GM19099 (cell line): ENCODE data around the gene PSMD11.

ENCODE experiments used
- POLR2A ChIP-seq: IDR thresholded peaks from 3 replicates; pipeline ENCODE4 v1.6.1; 2011; ENCODE audit warnings: low read depth; ENCODE audit not compliant: insufficient read length; ENCODE audit errors: extremely low read depth

PSMD11 gene

DNA sequence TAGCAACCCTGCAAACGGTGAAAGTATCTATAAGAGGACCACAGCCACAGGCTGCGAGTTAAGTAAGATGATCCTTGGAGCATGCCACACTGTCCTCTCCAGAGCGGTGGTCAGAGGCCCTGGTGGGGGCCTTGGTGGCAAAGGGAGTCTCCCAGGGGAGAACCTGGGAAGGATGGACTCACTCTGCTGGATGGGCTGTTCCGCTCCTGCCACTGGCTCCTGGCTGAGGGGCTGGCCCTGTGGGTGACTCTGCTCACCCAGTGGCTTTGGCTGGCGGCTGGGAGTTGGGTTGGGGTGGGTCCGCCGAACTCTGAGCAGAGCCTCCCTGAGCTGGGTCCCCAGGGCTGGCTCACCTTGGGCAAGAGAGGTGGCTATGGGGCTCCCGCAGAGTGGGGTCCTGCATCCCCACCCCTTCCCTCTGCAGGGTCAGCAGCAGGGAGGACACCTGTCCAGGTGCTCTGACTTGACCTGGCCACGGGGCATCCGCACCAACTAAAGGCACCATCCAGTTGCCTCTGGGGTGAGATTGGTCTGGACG lies 49.7 kb downstream of the PSMD11 start:
- no peak for TF ChIP-seq POLR2A

DNA sequence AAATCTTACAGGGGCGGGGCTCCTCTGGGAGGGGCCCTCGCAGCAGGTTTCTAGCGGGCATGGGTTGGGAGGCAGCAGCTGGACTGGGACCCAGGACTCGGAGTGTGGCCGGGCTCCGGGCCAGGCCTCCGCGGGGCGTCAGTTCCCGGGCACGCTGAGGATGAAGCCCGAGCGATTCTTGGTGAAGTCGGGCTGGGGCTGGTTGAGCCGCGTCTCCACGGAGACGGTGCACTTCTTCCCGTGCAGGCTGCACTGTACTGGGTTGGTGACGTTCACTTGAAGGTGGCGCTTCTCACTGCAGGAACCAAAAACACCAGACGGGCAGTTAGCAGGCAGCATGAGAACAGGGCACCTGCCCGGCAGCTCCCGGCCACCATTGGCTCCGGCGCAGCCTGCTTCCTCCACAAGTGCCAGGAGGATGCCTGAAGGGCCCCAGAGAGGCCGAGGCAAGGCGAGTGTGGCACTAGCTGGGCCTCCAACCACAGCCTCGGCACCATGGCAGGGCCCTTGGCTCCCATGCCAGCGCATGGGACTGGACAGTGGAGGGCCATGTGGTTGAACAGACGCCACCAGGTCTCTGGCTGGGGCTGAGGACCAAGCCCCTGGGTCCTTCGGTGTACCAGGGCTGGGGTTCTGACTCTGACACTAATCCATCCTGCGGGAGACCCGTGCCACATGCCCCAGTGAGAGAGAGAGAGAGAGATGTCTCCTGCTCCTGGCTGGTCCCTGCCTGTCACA lies 50.5 kb downstream of the PSMD11 start:
- no peak for TF ChIP-seq POLR2A

DNA sequence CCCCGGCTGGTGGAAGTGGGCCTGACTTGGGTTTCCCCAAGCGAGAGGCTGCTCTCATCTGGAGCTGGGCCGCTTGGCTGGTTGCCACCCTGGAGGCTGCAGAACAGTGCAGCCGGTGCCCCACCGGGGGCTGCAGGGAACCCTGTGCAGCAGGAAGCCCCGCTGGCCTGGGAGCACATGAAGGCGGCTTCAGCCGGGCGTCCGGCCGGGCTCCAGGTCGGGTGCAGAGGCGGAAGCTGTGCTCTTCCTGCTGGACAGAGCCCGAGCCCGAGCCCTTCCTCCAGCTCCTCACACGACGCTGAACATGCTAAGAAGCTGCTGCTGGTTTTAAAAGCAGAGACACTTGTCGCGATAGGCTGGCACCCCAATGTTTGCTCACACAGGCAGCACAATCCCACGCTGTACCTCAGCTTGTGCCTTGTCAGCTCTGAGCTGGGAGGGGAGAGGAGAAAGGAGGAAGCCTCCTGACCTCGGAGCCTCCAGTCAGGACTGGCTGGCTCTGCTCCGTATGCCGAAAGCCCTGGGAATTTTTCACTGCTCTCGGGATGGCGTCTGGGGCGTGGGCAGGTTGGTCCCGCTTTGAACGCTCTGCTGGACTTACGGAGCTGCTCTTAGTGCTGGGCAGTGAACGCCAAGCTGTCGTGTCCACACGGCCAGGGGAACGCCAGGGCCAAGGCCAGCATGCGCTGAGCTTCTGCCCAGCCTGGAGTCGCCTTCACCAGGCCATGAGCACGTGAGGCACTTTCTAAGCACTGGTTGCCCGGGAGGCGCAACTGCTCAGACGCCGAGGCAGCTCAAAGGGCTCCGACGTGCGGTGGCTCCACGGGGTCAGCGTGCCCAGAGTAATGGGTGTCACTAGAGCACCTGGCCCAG lies 51.3 kb downstream of the PSMD11 start:
- no peak for TF ChIP-seq POLR2A

DNA sequence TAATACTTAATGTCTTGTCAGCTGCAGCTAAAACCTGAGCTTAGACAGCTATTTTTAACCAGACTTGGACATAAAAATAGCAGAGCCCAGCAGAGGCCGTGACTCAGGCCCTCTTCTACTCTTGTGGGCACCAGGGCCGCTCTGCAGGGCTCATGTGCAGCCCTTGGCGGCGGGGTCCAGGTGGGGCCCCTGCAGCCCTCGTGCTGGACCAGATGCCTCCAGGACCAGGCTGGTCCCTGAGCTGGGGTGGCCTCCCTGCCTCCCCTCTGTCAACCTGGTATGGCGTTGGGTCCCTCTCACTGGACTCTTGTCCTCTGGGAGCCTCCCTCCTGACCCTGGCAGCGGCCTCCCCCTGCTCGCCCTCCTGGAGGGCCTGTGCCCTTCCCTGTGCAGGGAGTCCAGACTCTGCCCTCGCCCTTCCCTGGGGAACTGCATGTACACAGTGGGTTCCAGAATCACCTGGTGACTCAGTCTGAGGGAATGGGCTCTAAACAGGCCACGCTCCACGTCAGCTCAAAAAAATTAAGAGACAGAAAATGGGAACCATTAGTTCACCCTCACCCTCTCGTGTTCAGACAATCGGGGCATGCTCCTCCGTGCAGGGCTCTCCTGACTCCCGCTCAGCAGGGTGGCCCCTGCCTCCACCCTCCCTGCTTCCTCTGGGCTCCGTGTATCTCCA lies 52.2 kb downstream of the PSMD11 start:
- no peak for TF ChIP-seq POLR2A

DNA sequence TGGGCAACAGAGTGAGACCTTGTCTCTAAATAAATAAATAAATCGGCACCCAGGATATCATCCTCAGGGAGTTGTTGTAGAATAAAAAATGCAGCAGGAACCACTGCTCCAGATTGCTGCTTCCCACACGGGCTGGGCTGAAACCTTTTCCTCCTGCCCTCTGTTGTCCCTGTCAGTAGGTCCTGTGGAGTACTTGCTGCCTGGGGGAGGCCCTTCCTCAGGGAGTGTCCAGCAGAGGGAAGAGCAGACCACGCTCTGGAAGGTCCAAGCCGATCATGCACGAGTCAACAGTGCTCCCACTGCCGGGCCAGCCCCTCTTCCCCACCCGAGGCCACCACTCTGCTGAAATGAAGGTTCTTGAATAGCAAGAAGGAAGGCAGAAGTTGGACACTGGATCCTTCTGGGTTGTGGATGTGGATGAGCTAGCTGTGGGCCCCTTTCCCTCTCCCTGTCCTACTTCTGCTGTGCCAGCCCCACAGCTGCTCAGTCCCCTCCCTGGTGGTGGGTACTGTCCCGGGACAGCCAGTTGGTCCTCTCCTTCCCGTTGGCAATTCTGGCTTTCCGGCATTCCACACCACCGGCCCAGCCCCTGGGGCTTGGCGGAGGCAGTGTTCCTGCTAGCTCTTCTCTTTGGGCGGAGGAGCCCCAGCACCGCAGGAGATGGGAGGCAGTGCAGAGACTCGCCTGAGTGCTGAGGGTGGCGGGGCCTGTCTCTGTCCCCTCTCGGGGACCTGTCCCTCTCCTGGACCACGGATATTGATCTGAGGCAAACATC lies 53.3 kb downstream of the PSMD11 start:
- no peak for TF ChIP-seq POLR2A

DNA sequence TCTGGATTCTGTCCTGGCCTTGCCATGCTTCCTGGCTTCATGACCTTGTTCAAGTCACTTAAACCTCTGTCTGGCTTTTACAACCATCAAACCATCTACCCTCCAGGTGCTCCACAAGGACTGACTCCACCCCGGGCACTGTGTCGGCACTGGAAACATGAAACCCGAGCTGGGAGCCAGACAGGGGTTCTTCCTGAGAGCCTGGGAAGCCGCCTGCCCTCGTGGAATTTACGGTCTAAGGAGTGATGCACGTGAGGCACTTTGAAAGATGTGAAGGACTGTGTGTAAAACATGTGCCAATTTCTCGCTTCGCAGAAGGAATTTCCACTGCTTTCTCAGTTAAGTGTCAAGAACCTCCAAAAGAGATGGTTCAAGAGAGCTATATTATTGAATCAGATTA lies 54.1 kb downstream of the PSMD11 start:
- no peak for TF ChIP-seq POLR2A

DNA sequence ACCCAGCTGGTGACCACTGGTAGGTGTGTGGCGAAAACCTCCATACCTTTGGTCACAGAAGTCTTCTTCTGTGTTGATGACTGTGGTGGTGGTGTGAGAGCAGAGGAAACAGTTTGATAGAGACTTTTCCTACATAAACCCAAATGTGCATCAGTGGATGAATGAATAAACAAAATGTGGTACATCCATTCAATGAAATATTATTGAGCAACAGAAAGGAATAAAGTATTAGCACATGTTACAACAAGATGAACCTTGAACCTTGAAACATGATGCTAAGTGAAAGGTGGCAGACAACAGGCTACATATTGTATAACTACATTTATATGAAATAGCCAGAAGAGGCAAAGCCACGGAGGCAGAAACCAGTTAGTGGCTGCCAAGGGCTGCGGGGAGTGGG lies 57.7 kb downstream of the PSMD11 start:
- no peak for TF ChIP-seq POLR2A

DNA sequence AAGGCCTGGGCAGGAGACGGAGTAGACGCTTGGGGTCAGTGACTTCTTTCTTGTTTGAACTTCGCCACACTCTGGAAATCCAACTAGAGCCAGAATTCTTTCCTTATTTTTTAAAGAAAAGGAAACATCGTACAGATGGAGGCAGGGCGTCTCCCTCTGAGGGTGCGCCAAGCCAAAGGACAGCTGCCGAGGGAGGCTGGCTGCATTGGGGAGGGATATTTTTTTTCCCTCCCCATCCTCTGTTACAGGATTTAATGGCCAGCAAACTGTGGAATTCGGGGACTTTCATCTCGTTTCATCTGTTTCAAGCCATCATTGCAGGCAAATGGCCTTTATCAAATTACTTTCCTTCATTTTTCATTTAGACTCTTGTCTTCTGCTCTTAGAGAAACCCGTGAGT lies 58.4 kb downstream of the PSMD11 start:
- no peak for TF ChIP-seq POLR2A

DNA sequence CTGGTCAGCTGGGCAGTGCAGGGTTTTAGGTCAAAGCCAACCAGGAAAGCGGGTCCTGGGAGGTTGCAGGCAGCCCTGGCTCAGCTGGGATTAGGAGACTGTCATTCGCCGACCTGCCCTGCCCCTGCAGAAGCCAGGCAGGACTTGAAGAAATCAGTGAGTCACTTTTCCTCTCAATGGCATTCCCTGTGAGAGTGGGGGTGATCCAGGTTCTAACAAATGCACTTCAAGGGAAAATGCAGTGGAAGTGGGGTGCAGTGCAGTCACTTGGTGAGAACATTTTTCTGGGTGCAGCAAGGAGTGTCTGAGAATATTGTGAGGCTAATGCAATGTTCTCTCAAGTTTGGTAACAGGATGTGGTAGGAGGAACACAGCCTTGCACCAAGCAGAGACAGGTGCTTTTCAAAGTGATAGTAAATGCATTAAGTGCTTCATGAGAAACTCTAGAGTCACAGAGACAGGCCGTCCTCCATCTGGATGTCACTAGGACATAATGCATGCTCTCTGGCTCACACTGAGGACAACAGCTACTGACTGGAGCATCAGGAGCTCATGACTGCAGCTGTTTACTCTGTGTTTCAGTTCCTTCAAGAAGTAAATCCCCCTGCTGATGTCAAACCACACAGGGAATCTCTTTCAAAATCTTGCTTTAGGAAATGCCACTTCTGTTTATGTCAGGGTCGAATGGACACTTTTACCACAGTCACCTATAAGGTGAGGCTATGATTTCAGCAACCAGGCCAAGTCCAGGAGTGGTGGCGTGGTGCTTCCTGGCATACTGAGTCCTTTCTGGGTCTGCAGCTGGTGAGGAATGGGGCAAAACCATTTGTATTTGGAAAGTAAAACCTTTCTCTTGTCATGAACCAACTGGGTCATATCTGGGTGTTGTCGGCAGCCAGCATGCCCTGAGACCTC lies 59.2 kb downstream of the PSMD11 start:
- TF ChIP-seq POLR2A: no peak

DNA sequence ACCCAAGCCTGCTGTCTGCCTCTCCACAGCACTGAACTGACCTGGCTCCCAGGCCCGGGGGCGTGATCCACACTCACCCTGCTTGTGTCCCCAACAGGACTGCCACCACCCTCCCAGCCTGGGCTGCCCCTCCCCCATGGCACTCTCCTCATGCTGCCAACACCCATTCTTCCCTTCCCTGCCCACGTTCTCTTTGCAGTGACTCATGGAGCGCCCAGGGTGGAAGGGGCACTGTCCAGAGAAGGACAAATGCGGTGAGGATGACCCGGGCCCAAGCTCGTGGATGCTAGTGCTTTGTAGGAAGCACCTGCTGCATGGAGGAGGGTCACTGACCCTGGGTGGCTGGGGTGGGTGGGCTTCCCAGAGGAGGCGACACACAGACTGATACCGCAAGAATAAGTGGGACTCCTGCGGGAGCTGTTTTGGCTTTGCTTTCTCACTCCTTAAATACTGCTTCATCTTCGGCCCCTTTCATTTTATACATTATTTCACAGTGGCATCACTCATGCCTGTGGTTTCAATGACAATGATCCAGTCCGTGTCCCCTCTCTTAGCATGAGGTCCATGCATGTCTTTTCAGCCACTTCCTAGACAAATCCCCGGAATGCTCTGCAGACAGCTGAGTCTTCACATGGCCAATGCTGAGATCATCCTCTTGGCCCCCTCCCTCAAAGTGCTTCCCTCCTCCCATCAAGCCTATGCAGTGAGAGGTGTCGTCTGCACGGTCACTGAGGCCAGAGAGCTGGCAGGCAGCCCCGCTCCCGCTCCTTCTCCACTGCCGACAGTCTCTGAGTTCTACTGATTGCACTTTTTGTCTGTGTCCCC lies 60.1 kb downstream of the PSMD11 start:
- TF ChIP-seq POLR2A: no peak

DNA sequence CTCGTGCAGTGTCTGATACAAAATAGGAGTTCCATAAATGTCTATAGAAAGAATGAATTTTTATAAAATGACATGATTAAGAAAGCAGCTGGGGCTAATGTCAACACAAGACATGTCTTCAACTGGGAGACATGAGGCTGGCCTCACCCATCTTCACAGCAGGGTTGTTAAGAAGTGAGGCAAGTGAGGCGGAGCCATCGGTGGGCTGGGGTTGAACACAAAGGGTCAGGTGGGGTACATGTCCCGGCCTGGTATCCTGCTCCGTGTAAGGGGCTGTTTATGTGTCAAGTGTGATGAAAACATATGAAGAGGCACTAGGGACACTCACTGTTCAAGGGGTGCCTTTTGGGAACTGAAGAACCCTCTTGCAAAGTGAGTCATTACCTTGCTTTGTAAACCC lies 64.6 kb downstream of the PSMD11 start:
- no peak for TF ChIP-seq POLR2A

DNA sequence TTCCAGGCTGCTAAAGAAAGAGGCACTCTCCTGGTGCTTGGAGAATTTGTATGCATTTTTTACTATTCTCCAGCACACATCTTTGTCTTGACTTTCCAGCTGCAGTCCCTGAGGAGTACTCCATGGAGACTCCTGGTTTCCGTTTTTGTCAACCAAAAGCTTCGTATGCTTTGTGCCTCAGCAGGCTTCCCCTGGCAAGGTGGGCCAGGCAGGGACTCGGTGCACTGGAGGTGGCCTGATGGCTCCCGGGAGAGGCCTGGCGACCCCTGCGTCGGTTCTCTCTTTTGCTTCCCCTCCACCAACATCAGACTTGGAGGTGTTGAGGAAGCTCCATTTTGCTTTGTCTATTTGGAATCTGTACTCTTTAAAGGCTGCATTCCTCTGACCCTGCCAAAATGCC lies 66.2 kb downstream of the PSMD11 start:
- TF ChIP-seq POLR2A: no peak

DNA sequence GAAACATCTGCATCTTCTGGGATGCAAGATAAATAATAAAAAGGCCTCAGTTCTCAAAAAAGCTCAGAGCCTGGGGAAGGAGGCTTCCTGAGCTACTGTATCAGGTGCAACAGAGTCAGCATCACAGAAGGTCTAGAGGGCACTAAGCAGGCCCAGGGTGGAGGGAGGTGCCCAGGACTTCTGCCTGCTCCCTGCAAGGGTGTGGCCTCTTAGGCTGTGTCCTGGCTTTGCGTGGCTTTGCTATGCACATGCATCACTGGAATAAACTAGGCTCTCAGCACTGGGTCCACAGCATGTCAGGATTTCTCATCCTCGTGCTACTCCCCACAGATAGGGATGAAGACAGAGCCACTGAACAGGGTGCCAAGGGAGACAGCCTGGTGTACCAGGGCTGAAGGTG lies 68.0 kb downstream of the PSMD11 start:
- TF ChIP-seq POLR2A: no peak
